GM19397 (cell line): ENCODE data around the gene MBD2.

ENCODE experiments used
- ATAC-seq: cut with Tn5 transposase; IDR thresholded peaks from one replicate; pipeline ENCODE4 v1.9.1; 2021; ENCODE audit warnings: mild to moderate bottlenecking, moderate library complexity; ENCODE audit not compliant: unreplicated experiment

Gene MBD2

GRCh38 chr18:54112356-54112755 is 112.1 kb downstream of the MBD2 start:
- ATAC-seq, result no peak

DNA sequence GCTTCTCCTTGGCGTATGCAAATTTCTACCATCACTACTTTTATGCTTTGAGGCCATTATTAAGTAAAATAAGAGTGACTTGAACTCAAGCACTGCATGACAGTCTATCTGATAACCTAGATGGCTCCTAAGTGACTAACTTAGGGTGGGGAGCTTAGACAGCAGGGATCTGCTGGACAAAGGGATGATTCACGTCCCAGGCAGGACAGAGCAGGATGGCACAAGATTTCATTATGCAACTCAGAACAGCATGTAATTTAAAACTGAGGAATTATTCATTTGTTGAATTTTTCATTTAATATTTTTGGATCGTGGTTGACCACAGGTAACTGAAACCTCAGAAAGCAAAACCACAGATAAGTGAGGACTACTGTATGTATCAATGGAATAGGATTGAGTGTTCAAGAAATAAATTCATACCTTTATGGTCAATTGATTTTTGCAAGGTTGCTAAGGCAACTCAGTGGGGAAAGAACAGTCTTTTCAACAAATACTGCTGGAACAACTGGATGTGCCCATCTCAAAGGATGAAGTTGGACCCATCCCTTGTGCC is 115.3 kb downstream of the MBD2 start:
- no peak for ATAC-seq

DNA sequence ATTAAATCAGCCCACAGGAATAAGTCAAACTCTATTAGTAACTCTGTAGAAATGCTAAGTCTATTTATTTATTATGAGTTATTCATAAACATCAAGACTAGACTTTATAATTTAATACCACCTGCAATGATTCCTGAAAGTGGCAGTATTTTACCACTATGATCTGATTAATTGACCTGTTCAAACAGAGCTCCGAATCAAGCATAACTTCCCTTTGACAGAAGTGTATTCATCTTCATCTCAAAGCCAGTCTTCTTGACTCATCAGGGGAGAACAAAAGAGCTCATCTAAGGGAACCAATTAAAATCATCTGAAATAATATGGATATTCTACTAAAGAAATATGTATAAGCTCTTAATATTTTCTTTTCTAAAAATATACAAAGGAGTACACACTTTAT is 122.3 kb downstream of the MBD2 start:
- ATAC-seq, result no peak
